Epidermal melanocyte (primary cell): Measurements from ENCODE around the gene NRG3.

Experiments used
- DNase-seq: peaks from one replicate; pipeline ENCODE4 v3.0.0; 2011; ENCODE audit warnings: low spot score; ENCODE audit not compliant: insufficient read length

Gene NRG3

DNA sequence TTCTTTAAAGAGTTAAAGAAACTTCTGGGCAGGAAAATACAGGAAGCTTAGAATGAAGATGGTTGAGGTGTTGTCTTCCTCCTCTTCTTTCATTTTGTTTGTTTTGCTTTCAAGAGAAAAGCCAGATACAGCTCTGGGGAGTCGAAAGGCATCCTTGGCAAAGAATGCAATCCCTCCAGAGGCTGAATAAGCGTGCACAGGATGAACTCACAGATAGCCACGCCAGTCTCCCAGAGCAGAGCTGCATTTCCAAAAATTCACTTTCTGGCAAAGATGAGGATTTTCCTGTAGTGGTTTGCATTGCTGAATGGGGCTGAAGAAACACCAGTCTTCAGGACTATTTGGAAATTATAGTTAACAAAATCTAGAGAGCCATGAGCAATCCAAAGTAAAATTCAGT, 336.4 kb downstream of the NRG3 start:
- no peak for DNase-seq

DNA sequence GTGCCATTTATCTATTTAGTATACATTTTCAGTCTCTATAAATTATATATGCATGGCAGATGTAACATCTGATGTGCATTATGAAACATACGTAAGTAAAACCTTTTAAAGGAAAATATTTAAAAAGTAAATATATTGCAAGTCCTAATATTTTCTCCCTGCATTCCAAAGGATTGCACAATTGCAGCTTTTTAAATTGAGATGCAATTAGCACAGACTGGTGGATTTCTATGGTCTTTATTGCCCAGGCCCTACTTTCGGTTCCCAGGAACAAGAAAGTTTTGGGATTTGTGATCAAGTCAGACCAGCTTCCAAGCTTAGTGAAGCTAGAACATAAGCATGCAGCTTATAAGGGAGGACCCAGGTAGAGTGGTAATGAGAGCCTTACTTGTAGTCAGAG, 337.8 kb downstream of the NRG3 start:
- no peak for DNase-seq

DNA sequence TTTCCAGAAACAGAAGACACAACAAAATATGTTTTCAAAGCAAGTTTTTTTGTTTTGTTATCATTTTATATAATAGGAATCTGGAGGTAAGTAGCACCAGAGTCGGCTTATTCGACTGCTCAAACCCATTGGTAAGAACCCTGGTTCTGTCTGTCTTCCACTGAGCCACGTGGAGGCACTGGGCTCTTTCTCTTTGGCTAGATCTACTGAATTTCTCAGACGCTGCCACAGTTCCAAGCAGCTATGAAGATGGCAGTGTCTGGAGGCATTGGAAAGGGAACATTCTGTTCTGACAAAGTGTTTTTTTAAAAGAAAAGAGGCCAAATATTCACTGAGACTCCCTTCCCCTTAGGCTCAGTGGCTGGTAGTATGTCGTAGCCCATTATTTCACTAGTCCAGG, 338.8 kb downstream of the NRG3 start:
- no peak for DNase-seq

DNA sequence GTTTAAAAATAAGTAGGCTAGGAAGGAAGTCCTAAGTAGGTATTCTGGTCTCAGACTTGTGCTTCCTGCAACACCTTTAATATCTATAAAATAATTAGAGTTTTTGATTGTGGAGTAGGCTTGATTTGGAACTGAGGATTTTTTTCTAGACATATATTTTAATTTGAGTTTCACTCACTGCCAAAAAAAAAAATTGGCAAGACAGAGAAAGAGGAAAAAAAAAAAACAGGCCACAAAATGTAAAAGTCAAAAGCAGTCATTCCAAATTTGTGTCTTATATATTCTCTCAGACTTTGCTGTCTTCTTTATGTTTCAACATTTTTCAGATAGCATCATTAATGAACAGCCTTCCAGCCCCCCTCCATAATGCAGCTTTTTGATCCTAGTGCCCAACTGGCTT, 346.1 kb downstream of the NRG3 start:
- DNase-seq, result no peak

DNA sequence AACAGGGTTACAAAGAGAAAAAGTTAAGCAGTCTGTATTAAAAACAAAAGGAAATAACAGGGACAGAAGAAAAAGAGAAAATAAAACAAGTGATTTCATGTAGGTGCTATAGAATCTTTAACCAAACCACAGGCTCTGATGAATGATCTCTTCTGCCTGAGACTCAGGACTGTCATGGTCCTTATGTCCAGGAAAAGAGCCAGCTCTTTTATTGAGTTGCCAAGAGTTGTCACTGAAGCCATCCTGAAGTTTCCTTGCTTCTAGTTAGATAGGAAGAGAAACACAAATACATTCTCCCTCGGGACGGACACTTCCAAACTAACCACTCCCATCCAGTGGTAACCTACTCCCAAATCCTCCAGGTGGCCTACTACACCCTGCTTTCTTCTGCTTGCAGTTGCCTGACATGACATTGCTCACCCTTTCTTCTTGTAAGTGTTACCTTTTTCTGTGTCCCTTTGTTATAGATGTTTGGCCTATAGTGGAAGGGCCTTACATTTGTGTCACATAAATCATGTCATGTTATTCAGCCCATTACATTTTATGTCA, 346.7 kb downstream of the NRG3 start:
- DNase-seq, result no peak

DNA sequence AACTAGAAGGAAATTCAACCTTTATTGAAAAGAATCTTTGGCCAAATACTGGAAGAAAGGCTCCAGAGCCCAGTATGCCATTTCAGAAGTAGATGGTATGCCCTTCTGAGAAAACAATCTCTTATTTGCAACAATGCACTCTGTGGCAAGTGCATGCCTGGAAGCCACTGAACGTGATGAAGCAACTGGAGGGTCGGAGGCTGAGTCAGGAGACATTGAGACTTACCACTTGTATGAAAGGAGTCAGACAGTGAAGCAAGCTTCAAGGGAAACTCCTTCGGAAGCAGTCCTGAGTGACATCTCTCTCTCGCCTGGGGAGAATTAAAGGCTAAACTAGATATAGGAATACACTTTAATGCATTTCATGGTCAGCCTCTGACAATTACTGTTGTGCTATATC, 353.7 kb downstream of the NRG3 start:
- no peak for DNase-seq

DNA sequence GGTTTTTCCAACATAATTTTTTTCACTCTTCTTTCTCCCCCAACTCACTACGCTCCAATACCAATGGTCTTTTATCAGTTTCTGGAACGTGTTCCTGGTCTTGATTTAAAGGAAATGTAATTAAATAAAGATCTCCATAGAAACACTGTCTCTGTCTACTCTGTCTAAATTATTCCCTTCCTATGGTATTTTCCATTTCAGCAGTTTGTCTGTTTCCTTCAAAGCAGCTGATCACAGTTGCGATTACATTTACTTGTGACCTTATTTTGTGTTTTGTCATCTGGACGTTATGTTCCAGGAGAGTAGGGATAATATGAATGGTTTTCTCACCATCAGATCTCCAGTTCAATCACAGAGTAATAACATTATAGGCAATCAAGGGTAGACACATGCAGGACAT, 359.2 kb downstream of the NRG3 start:
- no peak for DNase-seq

DNA sequence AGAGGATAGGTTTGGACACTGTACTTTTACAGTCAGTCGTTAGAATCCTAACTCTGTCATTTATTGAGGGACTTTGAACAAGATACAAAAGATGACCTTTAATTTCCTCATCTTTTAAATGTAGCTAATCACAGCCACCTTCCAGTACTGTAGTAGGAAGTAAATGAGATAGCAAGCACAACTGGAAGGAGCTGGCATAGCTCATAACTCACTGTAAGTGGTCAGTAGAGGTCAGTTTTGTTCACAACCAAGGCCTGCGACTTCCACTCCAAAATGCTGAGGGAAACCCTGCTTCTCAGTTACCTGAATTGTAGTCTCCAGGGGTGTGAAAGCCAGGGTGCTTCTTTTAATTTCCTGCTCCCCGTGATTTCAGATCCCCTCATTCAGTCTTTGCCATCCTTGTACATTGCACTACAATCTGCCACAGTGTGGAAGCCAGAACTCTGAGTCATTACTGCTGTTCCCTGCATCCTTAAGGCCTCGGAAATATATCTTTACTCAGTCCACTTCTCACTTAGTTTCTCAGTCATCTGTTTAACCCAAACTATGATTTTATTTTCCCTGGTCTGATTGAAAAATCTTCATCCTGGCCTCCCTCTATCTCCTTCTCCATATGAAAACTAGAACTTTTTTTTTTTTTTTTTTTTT, 361.2 kb downstream of the NRG3 start:
- DNase-seq, result no peak

DNA sequence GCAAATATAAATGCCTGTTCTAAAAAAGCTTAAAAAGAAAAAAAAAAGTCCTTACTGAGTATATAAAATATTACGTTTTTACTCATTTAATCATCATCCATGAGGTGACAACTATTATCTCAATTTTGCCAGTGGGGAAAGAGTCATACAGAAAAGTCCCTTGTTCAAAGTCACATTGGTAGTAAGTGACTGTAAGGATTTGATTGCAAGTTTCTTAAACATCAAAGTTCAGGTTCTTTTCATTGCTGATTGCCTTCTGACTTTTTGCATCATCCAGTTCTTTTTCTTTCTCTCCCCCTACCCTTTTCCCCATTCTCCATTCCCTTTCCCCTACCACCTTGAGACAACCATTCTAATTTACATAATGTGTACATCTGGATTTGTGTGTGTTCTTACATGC, 363.3 kb downstream of the NRG3 start:
- no peak for DNase-seq

DNA sequence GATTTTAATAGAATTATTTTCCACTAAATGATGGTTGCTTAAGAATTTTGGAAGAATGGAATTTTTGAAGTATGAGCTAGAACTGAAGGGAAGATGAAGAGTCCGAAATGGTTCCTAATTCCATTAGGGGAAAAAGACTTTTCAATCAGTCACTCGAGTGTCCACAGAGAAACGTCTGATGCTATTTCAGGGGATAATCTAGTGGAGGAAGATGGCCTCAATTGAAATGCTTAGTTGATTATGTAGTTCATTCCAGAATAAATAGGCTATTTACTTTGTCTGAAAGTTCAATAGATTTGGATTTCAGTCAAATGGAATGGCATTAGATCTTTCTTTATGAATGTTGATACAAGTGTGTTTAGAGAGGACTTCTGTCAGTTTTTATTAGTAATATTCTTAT, 365.4 kb downstream of the NRG3 start:
- no peak for DNase-seq

DNA sequence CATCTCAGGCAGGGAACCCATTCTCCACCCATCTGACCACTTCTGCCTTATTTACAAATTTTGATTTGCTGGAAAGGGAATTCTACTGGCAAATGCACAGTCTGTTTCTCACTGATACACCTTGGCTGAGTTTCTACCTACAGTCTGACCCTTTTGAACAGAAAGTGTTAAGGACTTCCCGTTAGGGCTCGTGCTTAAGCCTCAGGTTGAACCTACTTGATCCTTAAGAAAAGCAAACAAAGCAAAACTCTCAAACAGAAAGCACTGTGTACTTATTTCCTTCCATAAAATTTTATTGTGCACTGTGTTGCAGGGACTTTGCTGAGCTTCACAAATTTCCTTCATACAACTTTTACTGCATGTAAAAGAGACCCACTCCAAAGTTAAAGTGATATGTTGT, 367.8 kb downstream of the NRG3 start:
- no peak for DNase-seq

DNA sequence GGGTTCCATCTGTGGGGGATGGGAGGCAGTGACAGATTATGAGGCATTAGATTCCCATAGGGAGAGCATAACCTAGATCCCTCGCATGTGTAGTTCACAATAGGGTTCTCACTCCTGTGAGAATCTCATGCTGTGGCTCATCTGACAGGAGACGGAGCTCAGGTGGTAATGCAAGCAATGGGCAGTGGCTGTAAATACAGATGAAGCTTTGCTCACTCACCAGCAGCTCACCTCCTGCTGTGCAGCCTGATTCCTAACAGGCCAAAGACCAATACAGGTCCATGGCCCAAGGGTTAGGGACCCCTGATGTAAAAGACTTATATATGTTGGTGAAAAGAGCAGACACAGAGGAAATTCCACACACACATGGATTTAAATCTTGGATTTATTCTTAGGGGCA, 370.2 kb downstream of the NRG3 start:
- DNase-seq, result no peak

DNA sequence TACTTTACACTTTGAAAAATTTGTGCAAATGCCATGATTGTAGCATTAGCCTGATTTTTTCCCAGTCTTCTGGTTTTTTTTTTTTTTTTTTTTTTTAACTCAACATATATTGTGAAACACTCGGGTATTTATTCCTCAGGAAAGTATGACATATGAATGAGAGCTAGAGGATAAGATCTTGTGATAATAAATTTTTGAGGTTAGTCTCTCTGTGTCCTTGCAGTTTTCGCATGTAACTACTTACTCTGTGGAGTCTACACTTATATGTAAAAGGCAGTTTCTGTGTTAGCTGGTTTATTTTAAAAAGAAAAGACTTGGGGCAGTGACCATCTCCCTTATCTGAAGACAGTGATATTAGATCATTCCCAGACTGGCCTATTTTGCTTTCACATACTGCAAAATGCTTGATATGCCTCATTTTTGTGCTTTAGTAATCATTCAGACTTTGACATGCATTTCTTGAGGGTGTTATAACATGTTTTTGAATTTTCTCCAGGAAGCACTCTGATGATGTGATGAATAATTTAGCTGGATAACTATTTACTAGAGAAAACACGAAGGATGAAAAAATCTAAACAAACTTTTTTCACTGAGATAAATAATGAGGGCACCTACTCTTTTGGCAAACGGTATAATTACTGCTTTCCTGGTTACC, 371.0 kb downstream of the NRG3 start:
- DNase-seq, result no peak

DNA sequence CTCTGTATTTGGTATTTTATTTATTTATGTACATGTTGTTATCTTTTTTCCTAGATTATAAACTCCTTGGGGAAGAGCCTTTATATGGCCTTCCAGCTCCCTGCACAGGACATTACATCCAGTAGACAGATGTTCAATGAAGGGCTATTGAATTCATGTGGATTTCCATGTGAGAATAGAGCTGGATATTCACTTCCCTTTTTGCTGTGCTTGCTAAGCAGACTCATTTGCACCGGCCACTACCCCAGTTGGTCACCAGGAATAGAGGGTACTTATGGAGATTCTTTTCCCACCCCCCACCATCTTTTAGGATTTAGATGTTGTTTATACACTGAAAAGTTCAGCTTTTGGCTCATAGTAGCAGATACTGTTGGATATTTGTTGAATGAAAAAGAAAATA, 374.1 kb downstream of the NRG3 start:
- DNase-seq, result no peak

DNA sequence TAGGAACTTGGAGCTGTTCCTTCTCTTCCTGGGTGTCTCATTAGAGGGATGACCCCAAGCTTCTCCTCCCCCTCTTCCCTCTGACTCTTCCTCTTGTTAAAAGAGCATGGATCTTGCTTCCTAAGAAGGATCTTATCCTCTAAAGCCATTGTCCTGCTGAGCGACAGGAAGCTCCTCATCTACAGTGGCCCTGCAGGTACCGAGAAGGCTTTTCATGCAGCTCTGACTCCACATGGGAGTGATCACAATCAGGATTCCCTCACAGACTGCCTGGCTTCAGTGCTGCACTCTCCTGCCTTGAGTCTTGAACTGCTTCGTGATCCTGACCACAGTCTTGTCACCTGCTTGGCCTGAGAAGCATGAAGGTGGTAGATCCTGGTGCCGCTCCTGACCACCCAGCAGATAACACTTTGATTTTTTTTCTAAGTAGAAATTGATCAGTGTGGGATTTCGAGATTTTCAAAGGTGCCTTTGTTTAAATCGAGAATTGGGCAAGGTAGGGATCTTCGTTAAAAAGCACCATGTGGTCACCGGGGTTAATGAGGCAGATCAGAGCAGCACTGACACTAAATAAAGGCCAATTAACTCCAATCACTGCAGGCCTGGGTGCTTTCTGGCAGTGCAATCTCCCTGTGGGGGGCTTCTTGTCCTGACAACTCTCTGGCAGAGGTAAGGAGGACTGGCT, 376.4 kb downstream of the NRG3 start:
- no peak for DNase-seq

DNA sequence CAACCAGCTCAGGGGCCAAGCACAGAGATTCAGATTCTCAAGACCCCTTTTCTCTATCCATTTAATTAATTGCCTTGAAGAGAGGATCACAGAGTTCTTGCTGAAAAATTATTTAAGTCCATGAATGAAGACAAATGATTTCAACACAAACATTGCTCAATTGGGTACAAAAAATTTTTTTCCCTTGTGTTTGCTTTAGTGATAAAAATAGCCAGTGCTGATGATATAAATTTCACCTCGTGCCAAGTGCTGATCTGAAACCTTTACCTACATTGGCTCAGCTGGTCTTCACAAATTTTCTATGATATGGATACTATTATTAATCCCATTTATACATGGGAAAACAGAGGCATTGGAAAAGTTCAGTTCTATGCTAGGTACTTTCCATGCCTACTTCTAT, 377.1 kb downstream of the NRG3 start:
- DNase-seq, result no peak

DNA sequence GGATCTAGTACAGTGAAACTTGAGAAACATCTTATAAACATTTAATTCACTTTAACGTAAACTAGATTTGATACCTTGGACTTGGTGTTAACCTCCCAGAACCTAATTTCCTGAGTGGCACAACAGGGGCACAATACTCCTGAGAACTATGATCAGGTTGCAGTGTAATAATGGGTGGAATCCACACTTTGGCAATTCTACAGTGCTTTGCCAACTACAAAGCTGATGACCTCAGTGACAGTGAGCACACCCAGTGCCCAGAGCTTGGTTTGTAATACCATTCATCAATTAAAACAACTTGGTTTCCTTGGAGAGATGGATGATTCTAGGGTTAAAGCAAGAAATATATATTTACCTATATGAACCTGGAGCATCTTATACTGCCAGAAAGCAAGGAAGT, 379.2 kb downstream of the NRG3 start:
- DNase-seq, result no peak

DNA sequence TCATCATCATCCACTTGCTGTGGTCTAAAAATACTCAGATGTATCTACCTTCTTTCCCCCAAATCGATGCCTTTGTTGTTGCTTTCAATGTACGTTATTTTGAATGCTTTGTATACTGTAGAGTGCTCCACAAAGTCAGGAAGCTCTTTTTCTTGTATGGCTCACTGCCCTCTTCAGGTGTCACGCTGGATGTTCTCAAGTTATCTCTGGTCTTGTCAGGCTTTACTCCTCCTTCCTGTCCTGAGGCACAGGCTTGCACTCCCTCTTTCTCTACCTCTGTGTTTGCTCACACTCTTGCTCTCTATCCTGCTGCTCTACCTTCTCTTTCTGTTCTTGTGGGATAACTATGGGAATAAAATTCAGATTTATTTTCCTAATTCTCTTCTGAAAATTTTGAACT, 381.3 kb downstream of the NRG3 start:
- no peak for DNase-seq

DNA sequence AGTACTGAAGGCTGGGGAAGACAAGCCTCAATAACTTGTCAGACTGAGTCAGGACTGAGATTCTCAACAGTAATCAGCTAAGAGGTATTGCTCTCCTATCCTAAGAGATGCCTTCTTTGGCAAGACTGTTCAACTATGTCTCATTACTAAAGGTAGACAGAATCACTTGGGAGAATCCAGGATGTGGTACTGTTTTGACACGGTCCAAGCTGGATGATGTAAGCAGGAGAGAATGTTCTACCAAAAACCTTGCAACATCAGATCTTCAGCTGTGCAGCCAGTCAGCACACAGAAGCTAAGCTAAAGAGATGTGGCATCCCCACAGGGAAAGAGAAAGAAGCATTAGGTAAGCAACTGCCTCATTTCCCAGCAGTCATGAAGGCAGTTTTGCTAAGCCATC, 391.4 kb downstream of the NRG3 start:
- DNase-seq, result no peak

DNA sequence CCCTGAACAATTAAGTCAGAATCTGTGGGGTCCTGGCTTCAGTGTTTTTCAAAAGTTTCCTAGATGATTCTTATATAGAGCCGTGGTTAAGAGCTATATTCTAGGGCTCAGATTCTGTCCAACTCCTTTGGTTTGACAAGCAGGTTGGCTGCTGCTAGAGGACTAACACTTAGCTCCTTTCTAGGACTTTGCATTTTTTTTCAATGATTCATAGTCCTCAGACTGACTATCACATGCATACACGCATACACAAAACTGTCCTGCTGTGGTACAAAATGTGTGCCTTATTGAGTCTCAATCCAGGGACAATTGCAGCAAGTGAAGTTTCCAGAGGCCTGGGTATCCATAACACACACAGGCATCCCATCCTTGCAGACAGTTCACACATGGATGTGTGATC, 392.0 kb downstream of the NRG3 start:
- no peak for DNase-seq

DNA sequence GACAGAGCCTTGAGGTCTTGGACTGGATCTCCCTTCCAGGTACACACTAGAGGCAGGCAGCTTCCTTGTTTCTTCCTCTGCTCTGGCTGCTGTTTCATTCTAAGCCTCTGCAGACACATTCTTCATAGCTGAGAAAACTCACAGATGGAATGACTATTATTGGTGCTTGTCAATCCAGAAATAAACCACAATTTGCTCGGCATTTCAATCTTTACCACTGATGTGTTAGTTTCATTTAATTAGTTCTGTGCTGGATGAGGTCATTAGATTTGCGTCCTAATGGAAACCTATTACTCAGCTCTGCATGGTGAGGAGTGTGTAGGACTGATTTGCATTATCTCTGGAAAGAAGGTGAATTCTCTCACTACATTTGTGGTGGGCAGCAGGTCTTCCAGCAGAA, 392.5 kb downstream of the NRG3 start:
- DNase-seq, result no peak

DNA sequence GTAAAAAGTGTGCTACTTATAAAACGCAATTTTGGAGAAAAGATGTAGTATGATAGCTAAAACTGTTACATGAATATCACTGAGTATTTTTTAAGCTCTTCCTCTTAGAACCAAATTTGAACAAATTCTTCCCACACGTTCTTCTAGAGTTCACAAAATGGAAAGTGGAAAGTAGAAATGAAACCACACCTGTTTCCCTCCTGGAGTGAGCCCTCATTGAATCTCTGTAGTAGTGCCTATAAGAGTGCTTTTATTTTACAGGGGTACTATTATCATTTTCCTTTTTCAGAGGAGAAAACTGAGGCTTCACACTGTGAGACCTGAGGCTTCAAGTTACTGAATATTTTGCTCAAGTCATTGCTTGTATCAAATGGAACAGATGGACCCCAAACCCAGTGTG, 393.0 kb downstream of the NRG3 start:
- no peak for DNase-seq

DNA sequence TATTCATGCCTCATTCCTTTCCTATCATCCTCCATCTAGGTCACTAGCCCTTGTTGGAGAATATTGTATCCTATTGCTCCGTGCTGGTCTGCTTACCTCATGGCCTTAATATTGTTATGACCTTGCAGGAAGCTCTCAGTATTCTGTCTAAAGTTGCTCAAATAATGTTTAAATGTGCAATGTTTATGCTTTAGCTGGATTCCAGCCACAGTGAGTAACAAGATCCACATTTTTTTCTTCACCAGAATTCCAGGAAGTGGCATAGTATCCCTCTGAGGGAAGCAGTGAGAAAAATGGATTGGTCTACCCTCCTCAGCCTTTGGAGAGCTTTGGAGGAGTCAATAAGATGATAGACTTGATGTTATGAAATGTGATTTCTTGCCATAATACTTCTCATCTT, 402.6 kb downstream of the NRG3 start:
- no peak for DNase-seq
